ENCODE data around the gene BRD9.

The BRD9 gene

GRCh38 chr5:911601-912000 is 19.0 kb upstream of the BRD9 start:
- Histone ChIP-seq H3K9me3 (ENCODE audit: control insufficient read depth, insufficient read depth, low read depth, low read length) (no peaks in the 10 kb centered on the region), H3K27ac (ENCODE audit: extremely low read depth, low read depth, low read length) (no peak overlapping the region), H3K36me3 (ENCODE audit: control insufficient read depth in 2 of 2, insufficient read depth in 1 of 2, low read length in 2 of 2) (peaks cover 55 to 96% of the 10 kb centered on the region in 2 experiments), H3K4me3 (ENCODE audit: low read depth, low read length) (no peak overlapping the region), H3K4me1 (ENCODE audit: control insufficient read depth, insufficient read depth, low read length) (no peaks in the 10 kb centered on the region)
- CTCF ChIA-PET = interaction anchor here (0.6 to 1.2 kb wide), 3 partner anchors 37 to 256 kb away, joined by 4 to 6 read pairs (median 4); no protein-coding TSS in a partner anchor
- POLR2A ChIA-PET = interaction anchor here (0.9 kb wide), 1 partner anchor 19 kb away, joined by 3 read pairs; the partner anchor contains the start of gene TRIP13
- no peak for TF ChIP-seq ZNF433 (tag by site-specific recombination; IDR thresholded peaks at IDR 0.05; ENCODE audit: low read depth)
- TF ChIP-seq KLF7 (tag by site-specific recombination; IDR thresholded peaks at IDR 0.05; ENCODE audit: borderline replicate concordance) = no peak
- TF ChIP-seq ZNF610 (tag by site-specific recombination; IDR thresholded peaks at IDR 0.05; ENCODE audit: borderline replicate concordance) = no peak
- no peak for TF ChIP-seq ZNF48 (tag by site-specific recombination; IDR thresholded peaks at IDR 0.05)
- TF ChIP-seq ZNF776 (tag by site-specific recombination; IDR thresholded peaks at IDR 0.05; ENCODE audit: borderline replicate concordance) = no peak
- TF ChIP-seq ZNF626 (tag by site-specific recombination; IDR thresholded peaks at IDR 0.05) = no peak
- TF ChIP-seq KLF10 (tag by site-specific recombination; IDR thresholded peaks at IDR 0.05) = no peak
- no peak for TF ChIP-seq ZBTB10 (tag by site-specific recombination; IDR thresholded peaks at IDR 0.05)
- TF ChIP-seq ZNF416 (tag by site-specific recombination; IDR thresholded peaks at IDR 0.05) = no peak
- no peak for TF ChIP-seq ZNF132 (tag by site-specific recombination; IDR thresholded peaks at IDR 0.05; ENCODE audit: borderline replicate concordance)
- no peak for TF ChIP-seq ZNF792 (tag by site-specific recombination; IDR thresholded peaks at IDR 0.05)
- TF ChIP-seq ZFP37 (tag by site-specific recombination; IDR thresholded peaks at IDR 0.05) = no peak
- TF ChIP-seq ATF2 (tag by site-specific recombination; IDR thresholded peaks at IDR 0.05; ENCODE audit: low read depth) = no peak
- TF ChIP-seq ZNF585B (tag by site-specific recombination; IDR thresholded peaks at IDR 0.05) = no peak
- TF ChIP-seq REPIN1 (tag by site-specific recombination; IDR thresholded peaks at IDR 0.05; ENCODE audit: low read depth) = no peak
- TF ChIP-seq ZNF169 (tag by site-specific recombination; IDR thresholded peaks at IDR 0.05) = no peak
- no peak for TF ChIP-seq HOXA7 (CRISPR knock-in tag; IDR thresholded peaks at IDR 0.05; ENCODE audit: borderline replicate concordance)
- TF ChIP-seq ZNF664 (tag by site-specific recombination; IDR thresholded peaks at IDR 0.05) = no peak
- no peak for TF ChIP-seq ZNF701 (tag by site-specific recombination; IDR thresholded peaks at IDR 0.05)

GRCh38 chr5:910769-911160 is 18.2 kb upstream of the BRD9 start:
- ChIA-PET POLR2A (interaction anchor here (1.0 kb wide), 1 partner anchor 18 kb away, joined by 4 read pairs; the partner anchor contains the start of genes BRD9 and TRIP13), CTCF (interaction anchor here (0.6 kb wide), 1 partner anchor 869 kb away, joined by 3 read pairs; no protein-coding TSS in a partner anchor)
- Histone ChIP-seq H3K4me1 (ENCODE audit: control insufficient read depth, insufficient read depth, low read length) (no peaks in the 10 kb centered on the region), H3K27ac (ENCODE audit: extremely low read depth, low read depth, low read length) (no peak overlapping the region), H3K9me3 (ENCODE audit: control insufficient read depth, insufficient read depth, low read depth, low read length) (no peaks in the 10 kb centered on the region), H3K36me3 (ENCODE audit: control insufficient read depth in 2 of 2, insufficient read depth in 1 of 2, low read length in 2 of 2) (peaks cover 57 to 96% of the 10 kb centered on the region in 2 experiments), H3K4me3 (ENCODE audit: low read depth, low read length) (no peak overlapping the region)
- TF ChIP-seq ZNF146 (tag by site-specific recombination; IDR thresholded peaks at IDR 0.05) (no peak), KLF17 (tag by site-specific recombination; IDR thresholded peaks at IDR 0.05) (no peak), ZNF169 (tag by site-specific recombination; IDR thresholded peaks at IDR 0.05) (no peak), ZNF350 (tag by site-specific recombination; IDR thresholded peaks at IDR 0.05) (no peak), GFI1B (tag by site-specific recombination; IDR thresholded peaks at IDR 0.05) (no peak), ZFP41 (tag by site-specific recombination; IDR thresholded peaks at IDR 0.05; ENCODE audit: borderline replicate concordance) (no peak), ZNF202 (tag by site-specific recombination; IDR thresholded peaks at IDR 0.05; ENCODE audit: borderline replicate concordance) (no peak), ZNF488 (tag by site-specific recombination; IDR thresholded peaks at IDR 0.05) (no peak), ZNF138 (tag by site-specific recombination; IDR thresholded peaks at IDR 0.05; ENCODE audit: borderline replicate concordance) (no peak), ZNF114 (tag by site-specific recombination; IDR thresholded peaks at IDR 0.05) (no peak), OSR2 (tag by site-specific recombination; IDR thresholded peaks at IDR 0.05) (no peak), KLF7 (tag by site-specific recombination; IDR thresholded peaks at IDR 0.05; ENCODE audit: borderline replicate concordance) (no peak), ZSCAN18 (tag by site-specific recombination; IDR thresholded peaks at IDR 0.05) (no peak)
